Measurements from ENCODE around the gene HERC2.

HERC2 gene

DNA sequence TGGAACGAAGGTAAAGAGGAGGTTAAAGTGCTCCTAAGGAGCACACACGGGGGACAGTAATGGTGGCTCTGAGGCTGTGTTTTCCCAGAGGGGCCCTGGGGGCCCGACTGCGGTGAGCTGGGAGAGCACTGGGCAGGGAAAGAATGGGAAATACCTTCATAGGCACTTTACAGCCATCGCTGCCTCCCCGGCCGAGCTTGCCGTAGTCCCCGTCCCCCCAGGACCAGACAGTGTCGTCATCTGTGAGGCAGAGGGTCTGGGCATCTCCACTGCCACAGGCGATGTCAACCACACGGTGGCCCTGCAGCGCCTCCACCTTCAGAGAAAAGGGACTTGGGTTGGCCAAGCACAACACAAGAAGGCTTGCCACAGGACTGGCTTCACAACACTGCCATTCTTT is 190.0 kb downstream of the HERC2 start:
- no peaks in the 10 kb centered on the region for H3K9me3 ChIP-seq
- H3K27ac ChIP-seq, result no peak overlapping the region
- TF ChIP-seq, protein P1, sequence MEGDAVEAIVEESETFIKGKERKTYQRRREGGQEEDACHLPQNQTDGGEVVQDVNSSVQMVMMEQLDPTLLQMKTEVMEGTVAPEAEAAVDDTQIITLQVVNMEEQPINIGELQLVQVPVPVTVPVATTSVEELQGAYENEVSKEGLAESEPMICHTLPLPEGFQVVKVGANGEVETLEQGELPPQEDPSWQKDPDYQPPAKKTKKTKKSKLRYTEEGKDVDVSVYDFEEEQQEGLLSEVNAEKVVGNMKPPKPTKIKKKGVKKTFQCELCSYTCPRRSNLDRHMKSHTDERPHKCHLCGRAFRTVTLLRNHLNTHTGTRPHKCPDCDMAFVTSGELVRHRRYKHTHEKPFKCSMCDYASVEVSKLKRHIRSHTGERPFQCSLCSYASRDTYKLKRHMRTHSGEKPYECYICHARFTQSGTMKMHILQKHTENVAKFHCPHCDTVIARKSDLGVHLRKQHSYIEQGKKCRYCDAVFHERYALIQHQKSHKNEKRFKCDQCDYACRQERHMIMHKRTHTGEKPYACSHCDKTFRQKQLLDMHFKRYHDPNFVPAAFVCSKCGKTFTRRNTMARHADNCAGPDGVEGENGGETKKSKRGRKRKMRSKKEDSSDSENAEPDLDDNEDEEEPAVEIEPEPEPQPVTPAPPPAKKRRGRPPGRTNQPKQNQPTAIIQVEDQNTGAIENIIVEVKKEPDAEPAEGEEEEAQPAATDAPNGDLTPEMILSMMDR (IDR thresholded peaks at IDR 0.05), result no peak
- H3K27me3 ChIP-seq, result no peaks in the 10 kb centered on the region
- H3K36me3 ChIP-seq, result peaks cover 13% of the 10 kb centered on the region
- peaks cover 48 to 65% of the 10 kb centered on the region in 2 experiments for H3K4me1 ChIP-seq (ENCODE audit: control insufficient read depth in 1 of 2, insufficient read depth in 1 of 2, low read depth in 1 of 2, low read length in 1 of 2)
- H3K4me3 ChIP-seq (ENCODE audit: low read depth in 1 of 2, low read length in 1 of 2), result no peak overlapping the region

DNA sequence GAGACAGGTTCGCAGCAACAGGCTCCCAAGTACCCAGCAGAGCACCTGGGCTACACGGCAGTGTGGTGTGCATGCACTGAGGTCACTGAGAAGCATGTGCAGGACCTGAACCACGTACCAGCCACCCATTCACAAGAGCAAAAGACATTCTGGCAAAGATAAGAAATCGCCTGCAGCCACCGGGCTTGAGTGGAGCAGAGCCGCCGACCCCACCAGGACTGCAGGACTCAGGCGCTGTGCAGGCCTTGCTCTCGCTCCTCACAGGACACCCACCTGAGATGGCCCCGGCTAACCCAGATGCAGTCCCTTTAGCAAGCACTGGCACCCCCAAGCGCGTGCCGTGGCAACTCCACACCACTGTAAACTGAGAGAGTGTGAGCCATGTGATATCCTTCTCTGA is 190.6 kb downstream of the HERC2 start:
- TF ChIP-seq, protein P1 (IDR thresholded peaks at IDR 0.05), result no peak
- H3K27ac ChIP-seq, result no peak overlapping the region
- peaks cover 13% of the 10 kb centered on the region for H3K36me3 ChIP-seq
- H3K4me1 ChIP-seq (ENCODE audit: control insufficient read depth in 1 of 2, insufficient read depth in 1 of 2, low read depth in 1 of 2, low read length in 1 of 2), result peaks cover 44 to 61% of the 10 kb centered on the region in 2 experiments
- no peaks in the 10 kb centered on the region for H3K9me3 ChIP-seq
- H3K27me3 ChIP-seq, result no peaks in the 10 kb centered on the region
- no peak overlapping the region for H3K4me3 ChIP-seq (ENCODE audit: low read depth in 1 of 2, low read length in 1 of 2)

DNA sequence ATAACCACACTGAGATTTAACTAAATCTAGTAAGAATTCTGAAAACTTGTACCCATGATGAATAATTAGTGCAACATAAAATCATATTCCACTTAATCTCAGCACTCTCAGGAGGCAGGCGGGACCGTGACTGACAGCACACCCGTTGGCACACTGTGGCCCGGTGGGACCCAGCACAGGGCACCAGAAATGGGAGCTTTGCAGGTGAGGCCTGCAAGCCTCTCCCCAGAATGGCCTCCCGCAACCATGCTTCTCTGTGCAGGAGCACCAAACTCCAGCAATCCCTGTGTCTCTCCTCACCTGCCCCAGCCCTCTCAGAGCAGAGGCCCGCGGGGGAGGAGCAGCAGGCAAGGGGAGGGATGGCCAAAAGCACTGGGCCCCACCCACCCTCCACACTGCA is 191.3 kb downstream of the HERC2 start:
- no peak overlapping the region for H3K4me3 ChIP-seq (ENCODE audit: low read depth in 1 of 2, low read length in 1 of 2)
- H3K9me3 ChIP-seq, result no peaks in the 10 kb centered on the region
- H3K4me1 ChIP-seq (ENCODE audit: control insufficient read depth in 1 of 2, insufficient read depth in 1 of 2, low read depth in 1 of 2, low read length in 1 of 2), result peaks cover 41 to 56% of the 10 kb centered on the region in 2 experiments
- H3K27me3 ChIP-seq, result no peaks in the 10 kb centered on the region
- peaks cover 13% of the 10 kb centered on the region for H3K36me3 ChIP-seq
- TF ChIP-seq, protein P1 (IDR thresholded peaks at IDR 0.05), result no peak
- H3K27ac ChIP-seq, result no peak overlapping the region

DNA sequence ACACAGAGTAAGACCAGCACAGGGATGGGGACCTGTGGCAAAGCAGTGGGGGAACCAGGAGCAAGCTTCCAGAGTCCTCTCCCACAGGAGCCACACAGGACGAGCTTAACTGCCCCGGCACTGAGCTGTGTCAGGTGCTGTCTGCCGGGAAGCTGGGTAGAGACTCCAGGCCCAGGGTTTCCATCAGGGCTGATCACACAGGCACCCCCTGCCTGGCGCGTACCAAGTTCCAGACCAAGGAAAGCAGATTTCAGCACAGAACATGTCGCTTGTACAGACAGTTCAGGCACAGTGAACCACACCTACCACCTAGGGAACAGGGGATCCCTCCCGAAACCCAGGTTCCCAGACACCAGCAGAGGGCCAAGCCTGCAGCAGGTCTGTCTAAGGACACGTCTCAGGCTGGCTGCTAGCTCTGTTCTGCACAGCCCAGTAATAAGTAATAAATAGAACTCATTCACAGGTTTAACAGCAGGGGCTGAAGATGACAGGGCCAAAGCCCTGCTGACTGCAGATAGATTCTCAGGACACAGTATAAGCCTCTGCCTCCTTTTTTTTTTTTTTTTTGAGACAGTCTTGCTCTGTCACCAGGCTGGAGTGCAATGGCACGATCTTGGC is 192.6 kb downstream of the HERC2 start:
- TF ChIP-seq, protein P1 (IDR thresholded peaks at IDR 0.05), result no peak
- Histone ChIP-seq H3K36me3 (peaks cover 19% of the 10 kb centered on the region), H3K9me3 (no peaks in the 10 kb centered on the region), H3K4me1 (ENCODE audit: control insufficient read depth in 1 of 2, insufficient read depth in 1 of 2, low read depth in 1 of 2, low read length in 1 of 2) (peaks cover 28 to 43% of the 10 kb centered on the region in 2 experiments), H3K27ac (no peak overlapping the region), H3K27me3 (no peaks in the 10 kb centered on the region), H3K4me3 (ENCODE audit: low read depth in 1 of 2, low read length in 1 of 2) (no peak overlapping the region)

DNA sequence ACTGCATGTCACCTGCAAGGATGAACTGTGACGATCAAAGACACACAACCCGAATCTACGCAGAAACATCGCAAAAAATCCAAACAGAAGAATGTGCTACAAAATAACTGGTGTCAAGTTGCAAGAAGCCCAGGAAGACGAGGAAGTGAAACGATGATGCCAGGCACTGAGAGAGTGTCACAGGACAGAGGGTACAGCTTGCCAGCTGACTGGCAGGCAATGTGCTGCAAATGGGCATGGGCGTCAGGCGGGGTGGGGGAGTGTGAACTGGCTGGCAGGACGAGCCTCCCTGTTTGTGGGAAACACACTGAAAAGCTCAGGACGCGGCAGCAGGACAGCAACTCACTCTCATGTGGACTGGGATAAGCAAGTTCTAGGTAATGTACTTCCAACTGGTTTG is 193.9 kb downstream of the HERC2 start:
- no peak overlapping the region for H3K4me3 ChIP-seq (ENCODE audit: low read depth in 1 of 2, low read length in 1 of 2)
- H3K9me3 ChIP-seq, result no peaks in the 10 kb centered on the region
- no peaks in the 10 kb centered on the region for H3K27me3 ChIP-seq
- no peak overlapping the region for H3K27ac ChIP-seq
- peaks cover 18 to 30% of the 10 kb centered on the region in 2 experiments for H3K4me1 ChIP-seq (ENCODE audit: control insufficient read depth in 1 of 2, insufficient read depth in 1 of 2, low read depth in 1 of 2, low read length in 1 of 2)
- peaks cover 29% of the 10 kb centered on the region for H3K36me3 ChIP-seq
- TF ChIP-seq, protein P1 (IDR thresholded peaks at IDR 0.05), result no peak

Measured in neutrophil (primary cell).